Glutamatergic neuron (in vitro differentiated cells): ENCODE measurements around the gene AMPD3. TPM values are rescaled to one million over a fixed set of nuclear protein-coding genes. Genes with fewer than 3 reads are reported as not detected.

Source experiments
- DNase-seq: peaks from one replicate; pipeline ENCODE4 v3.0.0; 2022
- H3K27ac Mint-ChIP-seq: one replicate; pipeline ENCODE4 v1.8.0; 2020; ENCODE audit warnings: mild to moderate bottlenecking, mixed read lengths, inconsistent platforms; ENCODE audit not compliant: unreplicated experiment
- H3K27me3 Mint-ChIP-seq: one replicate; pipeline ENCODE4 v1.8.0; 2020; ENCODE audit warnings: mild to moderate bottlenecking, moderate library complexity, mixed read lengths, inconsistent platforms; ENCODE audit not compliant: unreplicated experiment
- H3K36me3 Mint-ChIP-seq: one replicate; pipeline ENCODE4 v1.8.0; 2020; ENCODE audit warnings: mild to moderate bottlenecking, mixed read lengths, inconsistent platforms; ENCODE audit not compliant: unreplicated experiment
- H3K4me1 Mint-ChIP-seq: one replicate; pipeline ENCODE4 v1.8.0; 2020; ENCODE audit warnings: mild to moderate bottlenecking, low read depth, mixed read lengths, inconsistent platforms; ENCODE audit not compliant: unreplicated experiment
- H3K4me3 Mint-ChIP-seq: one replicate; pipeline ENCODE4 v1.8.0; 2020; ENCODE audit warnings: mild to moderate bottlenecking, mixed read lengths, inconsistent platforms; ENCODE audit not compliant: unreplicated experiment
- H3K9me3 Mint-ChIP-seq: one replicate; pipeline ENCODE4 v1.8.0; 2020; ENCODE audit warnings: mild to moderate bottlenecking, moderate library complexity, mixed read lengths, inconsistent platforms; ENCODE audit not compliant: unreplicated experiment
- total RNA-seq: library from RNA; stranded (reverse); fragmentation: NEBNext Ultra II Directional; extraction: Animal tissue kit (Norgen Biotek cat#: 25700); gene quantifications from one replicate; pipeline ENCODE4 v1.2.1, GENCODE V29; 2021; ENCODE audit not compliant: unreplicated experiment
- TF ChIP-seq, protein P1 (sequence below): fragments of 200-600 bp; sonication (generic); IDR thresholded peaks from one replicate; pipeline ENCODE4 v1.5.0; 2021; ENCODE audit not compliant: partially characterized antibody, unreplicated experiment

The AMPD3 gene
- total RNA-seq, 1 donor from 2014 or later = 0.44 TPM

DNA sequence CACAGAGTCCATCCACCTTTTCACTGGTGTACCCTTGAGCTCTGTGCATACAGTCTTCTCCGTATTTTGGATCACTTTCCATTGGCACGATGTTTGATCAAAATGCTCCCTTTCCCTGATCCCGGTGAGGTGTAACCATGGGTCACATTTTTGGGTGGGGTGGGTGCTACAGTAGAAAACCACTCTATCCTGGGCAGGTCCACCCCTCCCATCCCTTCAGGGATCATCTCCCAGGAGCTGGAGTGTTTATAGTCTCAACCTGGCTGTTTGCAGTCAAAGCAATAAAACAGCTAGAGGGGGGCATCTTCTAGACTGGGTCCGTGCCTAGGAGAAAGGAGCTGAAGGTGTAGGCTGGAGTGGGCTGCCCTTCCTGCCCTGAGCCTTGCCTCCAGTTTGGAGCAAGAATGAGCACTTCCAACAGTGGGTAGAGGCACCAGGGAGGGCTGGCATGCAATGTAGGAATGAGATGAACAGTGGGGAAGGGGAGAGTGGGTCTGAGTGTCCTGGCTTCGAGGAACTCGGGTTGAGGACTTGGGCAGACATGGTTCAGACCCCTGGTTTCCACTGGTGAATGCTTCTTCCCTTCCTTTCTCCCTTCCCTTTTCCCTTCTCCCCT, 47.1 kb downstream of the AMPD3 start:
- TF ChIP-seq, protein P1, sequence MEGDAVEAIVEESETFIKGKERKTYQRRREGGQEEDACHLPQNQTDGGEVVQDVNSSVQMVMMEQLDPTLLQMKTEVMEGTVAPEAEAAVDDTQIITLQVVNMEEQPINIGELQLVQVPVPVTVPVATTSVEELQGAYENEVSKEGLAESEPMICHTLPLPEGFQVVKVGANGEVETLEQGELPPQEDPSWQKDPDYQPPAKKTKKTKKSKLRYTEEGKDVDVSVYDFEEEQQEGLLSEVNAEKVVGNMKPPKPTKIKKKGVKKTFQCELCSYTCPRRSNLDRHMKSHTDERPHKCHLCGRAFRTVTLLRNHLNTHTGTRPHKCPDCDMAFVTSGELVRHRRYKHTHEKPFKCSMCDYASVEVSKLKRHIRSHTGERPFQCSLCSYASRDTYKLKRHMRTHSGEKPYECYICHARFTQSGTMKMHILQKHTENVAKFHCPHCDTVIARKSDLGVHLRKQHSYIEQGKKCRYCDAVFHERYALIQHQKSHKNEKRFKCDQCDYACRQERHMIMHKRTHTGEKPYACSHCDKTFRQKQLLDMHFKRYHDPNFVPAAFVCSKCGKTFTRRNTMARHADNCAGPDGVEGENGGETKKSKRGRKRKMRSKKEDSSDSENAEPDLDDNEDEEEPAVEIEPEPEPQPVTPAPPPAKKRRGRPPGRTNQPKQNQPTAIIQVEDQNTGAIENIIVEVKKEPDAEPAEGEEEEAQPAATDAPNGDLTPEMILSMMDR = no peak
- H3K4me3 Mint-ChIP-seq = no peak overlapping the region
- DNase-seq = no peak
- H3K36me3 Mint-ChIP-seq = no peaks in the 10 kb centered on the region
- peaks cover 1% of the 10 kb centered on the region for H3K4me1 Mint-ChIP-seq
- peaks cover 1% of the 10 kb centered on the region for H3K27me3 Mint-ChIP-seq
- no peak overlapping the region for H3K27ac Mint-ChIP-seq
- H3K9me3 Mint-ChIP-seq = no peaks in the 10 kb centered on the region

DNA sequence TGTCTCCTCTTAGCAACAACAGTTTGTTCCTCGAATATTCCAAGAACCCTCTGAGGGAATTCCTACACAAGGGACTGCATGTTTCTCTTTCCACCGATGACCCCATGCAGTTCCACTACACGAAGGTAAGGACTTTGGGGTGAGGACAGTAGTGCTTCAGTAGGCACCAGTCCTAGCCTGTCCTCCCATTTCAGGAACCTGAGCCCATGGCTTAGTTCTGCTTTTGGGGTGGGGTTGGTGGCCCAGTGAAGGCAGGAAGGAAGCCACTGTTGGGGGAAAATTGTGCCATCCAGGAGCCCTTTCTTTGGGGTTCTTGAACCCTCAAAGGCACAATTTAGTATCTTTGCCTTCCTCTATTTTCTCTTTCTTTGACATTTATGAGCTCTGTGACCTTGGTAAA, 47.7 kb downstream of the AMPD3 start:
- Mint-ChIP-seq H3K36me3 (no peaks in the 10 kb centered on the region), H3K9me3 (no peaks in the 10 kb centered on the region), H3K4me1 (peaks cover 1% of the 10 kb centered on the region), H3K27me3 (peaks cover 1% of the 10 kb centered on the region), H3K4me3 (no peak overlapping the region), H3K27ac (no peak overlapping the region)
- no peak for DNase-seq
- TF ChIP-seq, protein P1 = no peak

DNA sequence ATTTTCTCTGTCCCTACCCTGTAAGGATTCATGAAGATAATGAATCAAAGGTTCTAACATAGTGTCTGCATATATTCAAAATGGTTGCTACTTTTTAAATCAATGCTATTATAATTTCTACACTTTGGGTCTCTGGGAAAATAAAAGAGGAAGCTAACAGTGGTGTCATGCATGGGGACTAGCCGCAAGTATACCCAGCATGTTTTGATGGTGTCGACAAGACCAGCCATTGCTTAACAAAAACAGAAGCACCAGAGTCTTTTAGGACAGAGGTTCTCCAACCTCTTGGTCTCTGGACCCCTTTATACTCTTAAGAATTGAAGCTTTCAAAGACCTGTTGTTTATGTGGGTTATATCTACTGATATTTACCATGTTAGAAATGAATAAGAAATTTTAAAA, 48.2 kb downstream of the AMPD3 start:
- H3K4me3 Mint-ChIP-seq = no peak overlapping the region
- H3K4me1 Mint-ChIP-seq = peaks cover 1% of the 10 kb centered on the region
- H3K9me3 Mint-ChIP-seq = no peaks in the 10 kb centered on the region
- peaks cover 1% of the 10 kb centered on the region for H3K27me3 Mint-ChIP-seq
- no peak for DNase-seq
- no peak overlapping the region for H3K27ac Mint-ChIP-seq
- H3K36me3 Mint-ChIP-seq = no peaks in the 10 kb centered on the region
- TF ChIP-seq, protein P1 = no peak

DNA sequence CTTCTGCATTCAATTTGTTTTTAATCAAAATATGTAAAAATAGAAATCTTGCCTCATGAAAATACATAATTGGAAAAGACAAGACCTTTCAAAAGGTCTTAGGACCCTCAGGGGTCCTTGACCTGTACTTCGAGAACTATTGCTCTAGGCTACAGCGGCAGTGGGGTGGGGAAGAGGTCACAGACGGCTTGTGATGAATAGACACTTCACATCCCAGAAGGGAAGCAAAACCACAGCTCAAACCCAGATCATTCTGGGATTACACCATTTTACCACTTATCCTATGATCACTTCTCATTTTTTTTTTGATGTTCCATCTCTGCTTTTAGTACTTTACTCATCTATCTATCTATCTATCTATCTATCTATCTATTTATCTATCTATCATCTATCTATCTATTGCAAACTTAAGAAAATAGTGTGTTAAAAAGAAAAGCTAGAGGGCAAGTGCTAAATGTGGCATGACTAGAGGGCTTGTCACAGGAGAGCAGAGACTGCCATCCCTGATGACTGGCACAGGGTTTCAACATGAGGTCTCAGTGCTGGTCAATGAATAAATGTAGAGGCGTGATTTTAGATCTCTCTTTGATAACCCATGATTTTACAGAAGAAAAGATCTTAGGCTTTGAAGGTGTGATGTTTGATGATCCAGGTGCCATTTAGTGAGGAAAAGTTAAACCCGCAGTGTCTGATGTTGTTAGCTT, 48.9 kb downstream of the AMPD3 start:
- peaks cover 1% of the 10 kb centered on the region for H3K27me3 Mint-ChIP-seq
- TF ChIP-seq, protein P1 = no peak
- no peak overlapping the region for H3K27ac Mint-ChIP-seq
- H3K4me3 Mint-ChIP-seq = no peak overlapping the region
- H3K36me3 Mint-ChIP-seq = no peaks in the 10 kb centered on the region
- peaks cover 1% of the 10 kb centered on the region for H3K4me1 Mint-ChIP-seq
- no peak for DNase-seq
- no peaks in the 10 kb centered on the region for H3K9me3 Mint-ChIP-seq

DNA sequence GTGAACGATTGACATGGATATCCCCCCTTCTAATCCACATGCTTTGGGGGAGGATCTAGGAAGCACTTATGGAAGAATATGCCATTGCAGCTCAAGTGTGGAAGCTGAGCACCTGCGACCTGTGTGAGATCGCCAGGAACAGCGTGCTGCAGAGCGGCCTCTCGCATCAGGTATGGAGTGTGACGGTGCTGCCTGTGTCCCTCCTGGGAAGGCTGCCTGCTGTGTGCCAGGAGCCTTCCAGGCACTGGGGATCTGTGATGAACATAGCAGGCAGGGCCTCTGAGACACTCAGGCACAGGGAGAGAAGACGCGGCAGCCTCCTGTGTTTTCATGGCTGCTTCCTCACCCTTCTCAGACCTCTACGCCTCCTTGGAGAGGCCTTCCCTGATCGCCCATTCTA, 49.4 kb downstream of the AMPD3 start:
- Mint-ChIP-seq H3K27ac (no peak overlapping the region), H3K4me1 (peaks cover 1% of the 10 kb centered on the region), H3K9me3 (no peaks in the 10 kb centered on the region), H3K36me3 (no peaks in the 10 kb centered on the region), H3K27me3 (peaks cover 1% of the 10 kb centered on the region), H3K4me3 (no peak overlapping the region)
- TF ChIP-seq, protein P1 = no peak
- DNase-seq = no peak
